K562 (cell line): ENCODE results near the gene CAPRIN1. TPM values are rescaled to one million over a fixed set of nuclear protein-coding genes. Genes with fewer than 3 reads are reported as not detected.

Source experiments
- ARHGAP35 ChIP-seq: fragments of 450-650 bp; IDR thresholded peaks from 2 replicates; pipeline ENCODE4 v1.6.1; 2018; ENCODE audit not compliant: partially characterized antibody
- CEBPB ChIP-seq: fragments of 450-650 bp; IDR thresholded peaks from 2 replicates; pipeline ENCODE4 v1.6.1; 2016; ENCODE audit warnings: missing genetic modification characterization, missing compliant biosample characterization
- ETV1 ChIP-seq: fragments of 450-650 bp; conservative IDR thresholded peaks from 2 replicates; pipeline ENCODE4 v1.6.1; 2016; ENCODE audit warnings: missing genetic modification characterization, control low read depth, low read depth, missing compliant biosample characterization
- LEF1 ChIP-seq: fragments of 450-650 bp; IDR thresholded peaks from 2 replicates; pipeline ENCODE4 v1.6.1; 2016; ENCODE audit warnings: mild to moderate bottlenecking
- MED1 ChIP-seq: sonication (generic); formaldehyde crosslinking; IDR thresholded peaks from 2 replicates; pipeline ENCODE4 v1.8.1; 2023; ENCODE audit warnings: missing genetic modification reagents, borderline replicate concordance
- PHF21A ChIP-seq: fragments of 450-650 bp; IDR thresholded peaks from 2 replicates; pipeline ENCODE4 v1.6.1; 2017; ENCODE audit warnings: low read depth, borderline replicate concordance
- POLR2B ChIP-seq: fragments of 450-650 bp; IDR thresholded peaks from 2 replicates; pipeline ENCODE4 v1.6.1; 2018; ENCODE audit warnings: low read depth; ENCODE audit not compliant: partially characterized antibody
- PYGO2 ChIP-seq: fragments of 450-650 bp; IDR thresholded peaks from 2 replicates; pipeline ENCODE4 v1.6.1; 2016; ENCODE audit warnings: mild to moderate bottlenecking, missing genetic modification characterization, moderate library complexity, missing compliant biosample characterization
- SLC30A9 ChIP-seq: fragments of 250-450 bp; sonication (Bioruptor Pico); IDR thresholded peaks from 2 replicates; pipeline ENCODE4 v1.8.0; 2022; ENCODE audit warnings: mild to moderate bottlenecking, moderate library complexity
- ZNF124 ChIP-seq: sonication (generic); formaldehyde crosslinking; IDR thresholded peaks from 2 replicates; pipeline ENCODE4 v1.8.1; 2022; ENCODE audit warnings: missing genetic modification reagents
- ZNF165 ChIP-seq: fragments of 250-450 bp; sonication (Bioruptor Pico); IDR thresholded peaks from 2 replicates; pipeline ENCODE4 v1.4.0; 2020; ENCODE audit warnings: borderline replicate concordance
- polyA plus RNA-seq, 8 experiments: library from polyadenylated mRNA; depleted of rRNA in 4 of 8; stranded (reverse) in 5 of 8; unstranded in 3 of 8; fragments of >200 nt; fragmentation: Nextera tagmentation in 2 of 8; fragmentation: Illumina TruSeq in 1 of 8; extraction: Ambion mirVana in 2 of 8; extraction: Trizol in 1 of 8; gene quantifications; 2 replicates each; pipeline versions ENCODE4 v1.2.1 to v1.2.3, GENCODE V29; 2011 to 2014; ENCODE audit warnings: inconsistent platforms in 1 of 8, missing spikeins in 1 of 8
- total RNA-seq, 7 experiments: library from RNA; depleted of rRNA in 6 of 7; stranded (reverse); fragments of >200 nt in 6 of 7; fragmentation: Illumina TruSeq in 2 of 7; extraction: Trizol in 2 of 7; gene quantifications; 2 replicates each; pipeline versions ENCODE4 v1.2.1 to v1.2.3, GENCODE V29; 2011 to 2021; ENCODE audit warnings: low replicate concordance in 1 of 7
- TF ChIP-seq, protein P1 (sequence below): fragments of 450-650 bp; formaldehyde crosslinking; IDR thresholded peaks from 2 replicates; pipeline ENCODE4 v1.4.0; 2020; ENCODE audit warnings: mild to moderate bottlenecking
- TF ChIP-seq, protein P2 (sequence below): fragments of 250-450 bp; sonication (Bioruptor Pico); IDR thresholded peaks from 2 replicates; pipeline ENCODE4 v1.4.0; 2020; ENCODE audit warnings: borderline replicate concordance
- TF ChIP-seq, protein P3 (sequence below): fragments of 250-450 bp; sonication (Bioruptor Pico); IDR thresholded peaks from 2 replicates; pipeline ENCODE4 v1.4.0; 2020; ENCODE audit warnings: mild to moderate bottlenecking, moderate library complexity
- TF ChIP-seq, protein P4 (sequence below): conservative IDR thresholded peaks from 2 replicates; pipeline ENCODE4 v1.6.1; 2011; ENCODE audit warnings: low read depth, mild to moderate bottlenecking, low read length; ENCODE audit not compliant: control insufficient read depth
- TF ChIP-seq, protein P5 (sequence below): fragments of 450-650 bp; IDR thresholded peaks from 2 replicates; pipeline ENCODE4 v1.6.1; 2016; ENCODE audit warnings: low read depth, mild to moderate bottlenecking, moderate library complexity
- TF ChIP-seq, protein P6 (sequence below): fragments of 250-450 bp; sonication (Bioruptor Pico); IDR thresholded peaks from 2 replicates; pipeline ENCODE4 v1.5.0; 2020; ENCODE audit warnings: mild to moderate bottlenecking

CAPRIN1 gene
- total and polyA plus RNA-seq, 9 of the 15 experiments (the other 6 are each of a cell fraction or from before 2014, with no cell fraction given): 49.6 to 271 (median 244) TPM

DNA sequence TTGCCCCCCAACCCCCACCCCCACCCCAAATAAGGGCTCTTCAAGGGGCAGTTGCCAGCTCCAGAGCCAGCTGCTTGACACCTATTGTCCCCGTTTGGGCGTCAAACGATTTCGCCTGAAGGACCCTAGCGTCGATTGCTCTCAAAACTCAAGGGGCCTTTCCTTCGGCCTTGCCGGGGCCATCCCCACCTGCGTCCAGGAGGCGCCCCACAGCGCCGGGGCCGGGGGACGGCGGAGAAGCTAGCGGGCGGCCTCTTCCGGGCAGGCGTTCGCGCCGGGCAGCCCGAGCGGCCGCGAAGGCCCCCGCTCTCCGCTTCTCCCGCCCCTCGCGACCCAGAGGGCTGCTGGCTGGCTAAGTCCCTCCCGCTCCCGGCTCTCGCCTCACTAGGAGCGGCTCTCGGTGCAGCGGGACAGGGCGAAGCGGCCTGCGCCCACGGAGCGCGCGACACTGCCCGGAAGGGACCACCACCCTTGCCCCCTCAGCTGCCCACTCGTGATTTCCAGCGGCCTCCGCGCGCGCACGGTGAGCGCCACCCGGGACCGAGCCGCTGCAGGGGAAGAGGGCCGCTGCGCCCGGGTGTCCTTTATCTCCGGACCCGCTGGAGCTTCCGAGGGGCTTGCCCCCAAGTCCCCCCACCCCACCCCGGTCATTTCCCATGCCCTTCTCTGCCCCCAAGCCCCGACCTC lies at the start of gene CAPRIN1 (continued):
- TF ChIP-seq, protein P1, sequence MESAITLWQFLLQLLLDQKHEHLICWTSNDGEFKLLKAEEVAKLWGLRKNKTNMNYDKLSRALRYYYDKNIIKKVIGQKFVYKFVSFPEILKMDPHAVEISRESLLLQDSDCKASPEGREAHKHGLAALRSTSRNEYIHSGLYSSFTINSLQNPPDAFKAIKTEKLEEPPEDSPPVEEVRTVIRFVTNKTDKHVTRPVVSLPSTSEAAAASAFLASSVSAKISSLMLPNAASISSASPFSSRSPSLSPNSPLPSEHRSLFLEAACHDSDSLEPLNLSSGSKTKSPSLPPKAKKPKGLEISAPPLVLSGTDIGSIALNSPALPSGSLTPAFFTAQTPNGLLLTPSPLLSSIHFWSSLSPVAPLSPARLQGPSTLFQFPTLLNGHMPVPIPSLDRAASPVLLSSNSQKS: no peak
- TF ChIP-seq, protein P2, sequence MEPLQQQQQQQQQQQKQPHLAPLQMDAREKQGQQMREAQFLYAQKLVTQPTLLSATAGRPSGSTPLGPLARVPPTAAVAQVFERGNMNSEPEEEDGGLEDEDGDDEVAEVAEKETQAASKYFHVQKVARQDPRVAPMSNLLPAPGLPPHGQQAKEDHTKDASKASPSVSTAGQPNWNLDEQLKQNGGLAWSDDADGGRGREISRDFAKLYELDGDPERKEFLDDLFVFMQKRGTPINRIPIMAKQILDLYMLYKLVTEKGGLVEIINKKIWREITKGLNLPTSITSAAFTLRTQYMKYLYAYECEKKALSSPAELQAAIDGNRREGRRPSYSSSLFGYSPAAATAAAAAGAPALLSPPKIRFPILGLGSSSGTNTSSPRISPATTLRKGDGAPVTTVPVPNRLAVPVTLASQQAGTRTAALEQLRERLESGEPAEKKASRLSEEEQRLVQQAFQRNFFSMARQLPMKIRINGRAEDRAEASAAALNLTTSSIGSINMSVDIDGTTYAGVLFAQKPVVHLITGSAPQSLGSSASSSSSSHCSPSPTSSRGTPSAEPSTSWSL (CRISPR knock-in tag): no peak
- TF ChIP-seq PHF21A (no peak), POLR2B (peak; percentile 91), ARHGAP35 (no peak), ZNF165 (CRISPR knock-in tag) (no peak), ZNF124 (CRISPR knock-in tag) (no peak), CEBPB (tag) (no peak), PYGO2 (tag) (no peak), ETV1 (tag) (no peak), SLC30A9 (CRISPR knock-in tag) (no peak), LEF1 (no peak), MED1 (CRISPR knock-in tag) (no peak)
- TF ChIP-seq, protein P3, sequence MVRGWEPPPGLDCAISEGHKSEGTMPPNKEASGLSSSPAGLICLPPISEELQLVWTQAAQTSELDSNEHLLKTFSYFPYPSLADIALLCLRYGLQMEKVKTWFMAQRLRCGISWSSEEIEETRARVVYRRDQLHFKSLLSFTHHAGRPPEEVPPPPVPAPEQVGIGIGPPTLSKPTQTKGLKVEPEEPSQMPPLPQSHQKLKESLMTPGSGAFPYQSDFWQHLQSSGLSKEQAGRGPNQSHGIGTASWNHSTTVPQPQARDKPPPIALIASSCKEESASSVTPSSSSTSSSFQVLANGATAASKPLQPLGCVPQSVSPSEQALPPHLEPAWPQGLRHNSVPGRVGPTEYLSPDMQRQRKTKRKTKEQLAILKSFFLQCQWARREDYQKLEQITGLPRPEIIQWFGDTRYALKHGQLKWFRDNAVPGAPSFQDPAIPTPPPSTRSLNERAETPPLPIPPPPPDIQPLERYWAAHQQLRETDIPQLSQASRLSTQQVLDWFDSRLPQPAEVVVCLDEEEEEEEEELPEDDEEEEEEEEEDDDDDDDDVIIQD (CRISPR knock-in tag): no peak
- TF ChIP-seq, protein P4, sequence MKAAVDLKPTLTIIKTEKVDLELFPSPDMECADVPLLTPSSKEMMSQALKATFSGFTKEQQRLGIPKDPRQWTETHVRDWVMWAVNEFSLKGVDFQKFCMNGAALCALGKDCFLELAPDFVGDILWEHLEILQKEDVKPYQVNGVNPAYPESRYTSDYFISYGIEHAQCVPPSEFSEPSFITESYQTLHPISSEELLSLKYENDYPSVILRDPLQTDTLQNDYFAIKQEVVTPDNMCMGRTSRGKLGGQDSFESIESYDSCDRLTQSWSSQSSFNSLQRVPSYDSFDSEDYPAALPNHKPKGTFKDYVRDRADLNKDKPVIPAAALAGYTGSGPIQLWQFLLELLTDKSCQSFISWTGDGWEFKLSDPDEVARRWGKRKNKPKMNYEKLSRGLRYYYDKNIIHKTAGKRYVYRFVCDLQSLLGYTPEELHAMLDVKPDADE: peak; percentile 33; the same call in 1 of the 2 replicates
- TF ChIP-seq, protein P5, sequence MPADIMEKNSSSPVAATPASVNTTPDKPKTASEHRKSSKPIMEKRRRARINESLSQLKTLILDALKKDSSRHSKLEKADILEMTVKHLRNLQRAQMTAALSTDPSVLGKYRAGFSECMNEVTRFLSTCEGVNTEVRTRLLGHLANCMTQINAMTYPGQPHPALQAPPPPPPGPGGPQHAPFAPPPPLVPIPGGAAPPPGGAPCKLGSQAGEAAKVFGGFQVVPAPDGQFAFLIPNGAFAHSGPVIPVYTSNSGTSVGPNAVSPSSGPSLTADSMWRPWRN: no peak
- TF ChIP-seq, protein P6, sequence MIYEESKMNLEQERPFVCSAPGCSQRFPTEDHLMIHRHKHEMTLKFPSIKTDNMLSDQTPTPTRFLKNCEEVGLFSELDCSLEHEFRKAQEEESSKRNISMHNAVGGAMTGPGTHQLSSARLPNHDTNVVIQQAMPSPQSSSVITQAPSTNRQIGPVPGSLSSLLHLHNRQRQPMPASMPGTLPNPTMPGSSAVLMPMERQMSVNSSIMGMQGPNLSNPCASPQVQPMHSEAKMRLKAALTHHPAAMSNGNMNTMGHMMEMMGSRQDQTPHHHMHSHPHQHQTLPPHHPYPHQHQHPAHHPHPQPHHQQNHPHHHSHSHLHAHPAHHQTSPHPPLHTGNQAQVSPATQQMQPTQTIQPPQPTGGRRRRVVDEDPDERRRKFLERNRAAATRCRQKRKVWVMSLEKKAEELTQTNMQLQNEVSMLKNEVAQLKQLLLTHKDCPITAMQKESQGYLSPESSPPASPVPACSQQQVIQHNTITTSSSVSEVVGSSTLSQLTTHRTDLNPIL (CRISPR knock-in tag): no peak
